HepG2 (cell line): Measurements from ENCODE around the gene RAB11FIP5. TPM values are rescaled to one million over a fixed set of nuclear protein-coding genes. Genes with fewer than 3 reads are reported as not detected.
A peak's percentile ranks its signal among the peaks of the same experiment; 100 is the strongest.

Source experiments
- ARNTL ChIP-seq: sonication (generic); formaldehyde crosslinking; IDR thresholded peaks from 2 replicates; pipeline ENCODE4 v1.4.0; 2020; ENCODE audit warnings: mild to moderate bottlenecking, missing genetic modification reagents
- ATM ChIP-seq: fragments of 450-650 bp; IDR thresholded peaks from 2 replicates; pipeline ENCODE4 v1.7.1; 2017; ENCODE audit warnings: mild to moderate bottlenecking, borderline replicate concordance
- FOXC1 ChIP-seq: sonication (generic); formaldehyde crosslinking; IDR thresholded peaks from 2 replicates; pipeline ENCODE4 v1.8.0; 2022; ENCODE audit warnings: mild to moderate bottlenecking, missing genetic modification reagents, borderline replicate concordance
- GFI1 ChIP-seq: sonication (generic); formaldehyde crosslinking; IDR thresholded peaks from 2 replicates; pipeline ENCODE4 v1.5.0; 2020; ENCODE audit warnings: missing genetic modification reagents, mild to moderate bottlenecking, borderline replicate concordance
- GZF1 ChIP-seq: sonication (generic); formaldehyde crosslinking; IDR thresholded peaks from 2 replicates; pipeline ENCODE4 v1.5.1; 2020; ENCODE audit warnings: mild to moderate bottlenecking, missing genetic modification reagents
- HOXA7 ChIP-seq: sonication (generic); formaldehyde crosslinking; IDR thresholded peaks from 2 replicates; pipeline ENCODE4 v1.8.1; 2022; ENCODE audit warnings: mild to moderate bottlenecking, missing genetic modification reagents, moderate library complexity
- MBNL3 ChIP-seq: fragments of 250-450 bp; sonication (Bioruptor Pico); conservative IDR thresholded peaks from 2 replicates; pipeline ENCODE4 v1.8.0; 2022; ENCODE audit warnings: mild to moderate bottlenecking, inconsistent platforms
- PHF8 ChIP-seq: sonication (generic); formaldehyde crosslinking; IDR thresholded peaks from 2 replicates; pipeline ENCODE4 v1.5.0; 2020; ENCODE audit warnings: missing genetic modification reagents
- POGK ChIP-seq: sonication (generic); formaldehyde crosslinking; conservative IDR thresholded peaks from 2 replicates; pipeline ENCODE4 v1.8.0; 2022; ENCODE audit warnings: mild to moderate bottlenecking, moderate library complexity, missing genetic modification reagents
- RCOR2 ChIP-seq: IDR thresholded peaks from 2 replicates; pipeline ENCODE4 v1.6.1; 2016; ENCODE audit warnings: missing biosample characterization, missing genetic modification reagents
- RELA ChIP-seq: sonication (generic); formaldehyde crosslinking; IDR thresholded peaks from 2 replicates; pipeline ENCODE4 v1.4.0; 2020; ENCODE audit warnings: missing genetic modification reagents
- RFXAP ChIP-seq: sonication (generic); formaldehyde crosslinking; IDR thresholded peaks from 2 replicates; pipeline ENCODE4 v1.4.0; 2020; ENCODE audit warnings: missing genetic modification reagents, borderline replicate concordance
- SNAPC2 ChIP-seq: sonication (generic); formaldehyde crosslinking; IDR thresholded peaks from 2 replicates; pipeline ENCODE4 v1.8.1; 2022; ENCODE audit warnings: mild to moderate bottlenecking, missing genetic modification reagents
- SOX13 ChIP-seq, 3 experiments: fragments of 450-650 bp in 1 of 3; sonication (generic) in 1 of 3; formaldehyde crosslinking in 1 of 3; IDR thresholded peaks in 2 of 3; conservative IDR thresholded peaks in 1 of 3; 2 replicates each; pipeline versions ENCODE4 v1.5.0 to v1.6.1; 2016 to 2020; ENCODE audit warnings: antibody characterized with exemption in 1 of 3, mild to moderate bottlenecking in 1 of 3, missing compliant biosample characterization in 1 of 3, missing genetic modification reagents in 1 of 3, moderate library complexity in 1 of 3
- WIZ ChIP-seq: sonication (generic); formaldehyde crosslinking; IDR thresholded peaks from 2 replicates; pipeline ENCODE4 v1.5.1; 2020; ENCODE audit warnings: mild to moderate bottlenecking, missing genetic modification reagents
- YEATS4 ChIP-seq: sonication (generic); formaldehyde crosslinking; IDR thresholded peaks from 2 replicates; pipeline ENCODE4 v1.4.0; 2020; ENCODE audit warnings: missing genetic modification reagents, borderline replicate concordance
- ZBTB46 ChIP-seq: sonication (generic); formaldehyde crosslinking; IDR thresholded peaks from 2 replicates; pipeline ENCODE4 v1.4.0; 2020; ENCODE audit warnings: mild to moderate bottlenecking, missing genetic modification reagents, borderline replicate concordance
- ZFP36L1 ChIP-seq: sonication (generic); formaldehyde crosslinking; IDR thresholded peaks from 2 replicates; pipeline ENCODE4 v1.8.0; 2022; ENCODE audit warnings: mild to moderate bottlenecking, missing genetic modification reagents, moderate library complexity
- ZIK1 ChIP-seq: sonication (generic); formaldehyde crosslinking; IDR thresholded peaks from 2 replicates; pipeline ENCODE4 v1.5.0; 2020; ENCODE audit warnings: mild to moderate bottlenecking, low read depth, missing genetic modification reagents, borderline replicate concordance
- ZNF136 ChIP-seq: sonication (generic); formaldehyde crosslinking; IDR thresholded peaks from 2 replicates; pipeline ENCODE4 v1.8.1; 2022; ENCODE audit warnings: low read depth, mild to moderate bottlenecking, moderate library complexity, missing genetic modification reagents
- ZNF232 ChIP-seq: sonication (generic); formaldehyde crosslinking; IDR thresholded peaks from 2 replicates; pipeline ENCODE4 v1.4.0; 2020; ENCODE audit warnings: missing genetic modification reagents, borderline replicate concordance
- ZNF354B ChIP-seq: sonication (generic); formaldehyde crosslinking; IDR thresholded peaks from 2 replicates; pipeline ENCODE4 v1.8.0; 2022; ENCODE audit warnings: mild to moderate bottlenecking, missing genetic modification reagents
- ZNF432 ChIP-seq: sonication (generic); formaldehyde crosslinking; IDR thresholded peaks from 2 replicates; pipeline ENCODE4 v1.5.0; 2020; ENCODE audit warnings: missing genetic modification reagents, mild to moderate bottlenecking, borderline replicate concordance
- ZNF605 ChIP-seq: sonication (generic); formaldehyde crosslinking; IDR thresholded peaks from 2 replicates; pipeline ENCODE4 v1.8.0; 2022; ENCODE audit warnings: mild to moderate bottlenecking, missing genetic modification reagents
- ZNF75D ChIP-seq: sonication (generic); formaldehyde crosslinking; IDR thresholded peaks from 2 replicates; pipeline ENCODE4 v1.8.1; 2023; ENCODE audit warnings: missing genetic modification reagents, mild to moderate bottlenecking, borderline replicate concordance
- ZNF772 ChIP-seq: sonication (generic); formaldehyde crosslinking; IDR thresholded peaks from 2 replicates; pipeline ENCODE4 v1.5.0; 2020; ENCODE audit warnings: mild to moderate bottlenecking, missing genetic modification reagents
- ZNF777 ChIP-seq: sonication (generic); formaldehyde crosslinking; IDR thresholded peaks from 2 replicates; pipeline ENCODE4 v1.4.0; 2020; ENCODE audit warnings: missing genetic modification reagents
- polyA plus RNA-seq, 8 experiments: library from polyadenylated mRNA; depleted of rRNA in 3 of 8; stranded (reverse) in 7 of 8; unstranded in 1 of 8; fragments of >200 nt; fragmentation: Illumina TruSeq in 4 of 8; extraction: Trizol in 4 of 8; gene quantifications; 2 replicates each; pipeline versions ENCODE4 v1.2.1 to v1.2.3, GENCODE V29; 2011 to 2016; ENCODE audit warnings: low read depth in 4 of 8, missing spikeins in 1 of 8, mixed read lengths in 1 of 8; ENCODE audit not compliant: insufficient read depth in 1 of 8
- total RNA-seq, 5 experiments: library from RNA; depleted of rRNA; stranded (reverse); fragments of >200 nt; fragmentation: Illumina TruSeq; extraction: Trizol; gene quantifications; 2 replicates each; pipeline ENCODE4 v1.2.3, GENCODE V29; 2016; ENCODE audit warnings: low read depth in 1 of 5

RAB11FIP5 gene
- total and polyA plus RNA-seq, 2 of the 13 experiments (the other 11 are each of a cell fraction or from before 2014, with no cell fraction given) = 9.4 to 22.9 TPM

- TF ChIP-seq ZNF354B (CRISPR knock-in tag) (0 out of 2 replicates have a peak, but pooled peaks have one; percentile 46), PHF8 (CRISPR knock-in tag) (no peak), SOX13 (IDR thresholded peaks at IDR 0.05) (peak; percentile 80; the same call in 1 of the 2 replicates), SOX13 (CRISPR knock-in tag; conservative IDR thresholded peaks at IDR 0.05 in 1 of 2, IDR thresholded peaks at IDR 0.05 in 1 of 2) (peak; percentile 77 to 84; a peak in 3 of 4 replicates), RFXAP (peak; percentile 82; the same call in 1 of the 2 replicates), ZBTB46 (CRISPR knock-in tag) (0 out of 2 replicates have a peak, but pooled peaks have one; percentile 25), ZFP36L1 (CRISPR knock-in tag) (no peak), ARNTL (CRISPR knock-in tag) (peak; percentile 86), FOXC1 (CRISPR knock-in tag) (peak; percentile 84), SNAPC2 (CRISPR knock-in tag) (no peak), ZNF605 (CRISPR knock-in tag) (peak; percentile 67), ZIK1 (CRISPR knock-in tag) (peak; percentile 64; the same call in 1 of the 2 replicates), ZNF777 (CRISPR knock-in tag) (peak; percentile 75), ZNF432 (CRISPR knock-in tag) (no peak), ZNF75D (CRISPR knock-in tag) (no peak), HOXA7 (CRISPR knock-in tag) (no peak), YEATS4 (peak; percentile 92), ZNF136 (CRISPR knock-in tag) (peak; percentile 89), POGK (peak; percentile 89), RELA (no peak), ZNF772 (CRISPR knock-in tag) (peak; percentile 65; the same call in 1 of the 2 replicates), RCOR2 (CRISPR knock-in tag) (peak; percentile 96), ATM (no peak), WIZ (peak; percentile 92; the same call in 1 of the 2 replicates), ZNF232 (CRISPR knock-in tag) (peak; percentile 93), MBNL3 (CRISPR knock-in tag) (no peak), GZF1 (no peak), GFI1 (CRISPR knock-in tag) (peak; percentile 100)
Observed at GRCh38 chr2:73031725-73032701, 80.7 kb downstream of the RAB11FIP5 start (continued).
